CD4-positive, alpha-beta T cell (primary cell): Measurements from ENCODE around the gene DTX1. TPM values are rescaled to one million over a fixed set of nuclear protein-coding genes. Genes with fewer than 3 reads are reported as not detected.

Experiments used
- ATAC-seq: fragments of 200-7000 bp; cut with Tn5 transposase; one replicate; pipeline ENCODE4 v1.10.0; 2022; ENCODE audit warnings: mild to moderate bottlenecking; ENCODE audit not compliant: poor library complexity
- CTCF ChIA-PET: fragments of 350-600 bp; sonication (Branson Sonifier 250); formaldehyde crosslinking; loops from one replicate; lab custom pipeline; 2021; ENCODE audit warnings: antibody characterized with exemption, inconsistent platforms; lab: Charles Lee
- POLR2A ChIA-PET: fragments of 350-600 bp; sonication (Branson Sonifier 250); formaldehyde crosslinking; loops from one replicate; lab custom pipeline; 2021; ENCODE audit warnings: antibody characterized with exemption, inconsistent platforms; lab: Charles Lee
- DNase-seq, 14 experiments: peaks; one replicate each; pipeline ENCODE4 v3.0.0-alpha.2; 2013 to 2020; ENCODE audit warnings: mixed read lengths in 2 of 14
- H3K27ac ChIP-seq, 2 donors: one replicate each; pipeline versions ENCODE4 v1.5.1 to v1.7.0; 2013; ENCODE audit warnings: low read length in 2 of 2, low read depth in 1 of 2, mild to moderate bottlenecking in 1 of 2
- H3K27me3 ChIP-seq, 2 experiments: 1 replicate in 1 of 2; 2 replicates in 1 of 2; pipeline versions ENCODE4 v1.6.1 to v1.7.0; 2013; ENCODE audit warnings: low read length in 2 of 2, control low read depth in 1 of 2, mild to moderate bottlenecking in 1 of 2, moderate library complexity in 1 of 2; ENCODE audit not compliant: insufficient read depth in 2 of 2, control insufficient read depth in 1 of 2
- H3K36me3 ChIP-seq: one replicate; pipeline ENCODE4 v1.6.1; 2013; ENCODE audit warnings: low read length, control low read depth; ENCODE audit not compliant: insufficient read depth
- H3K4me1 ChIP-seq: one replicate; pipeline ENCODE4 v1.6.1; 2013; ENCODE audit warnings: low read length, control low read depth; ENCODE audit not compliant: insufficient read depth
- H3K4me3 ChIP-seq: one replicate; pipeline ENCODE4 v1.5.1; 2013; ENCODE audit warnings: mild to moderate bottlenecking, low read length, moderate library complexity
- H3K9me3 ChIP-seq, 2 experiments: 1 replicate in 1 of 2; 2 replicates in 1 of 2; pipeline versions ENCODE4 v1.6.1 to v1.7.0; 2013; ENCODE audit warnings: low read length in 2 of 2, mild to moderate bottlenecking in 2 of 2, control low read depth in 1 of 2, moderate library complexity in 1 of 2; ENCODE audit not compliant: control insufficient read depth in 1 of 2, insufficient read depth in 1 of 2
- H3K27ac Mint-ChIP-seq: one replicate; pipeline ENCODE4 v1.8.0; 2020; ENCODE audit warnings: mixed read lengths
- H3K27me3 Mint-ChIP-seq: one replicate; pipeline ENCODE4 v1.8.0; 2021; ENCODE audit warnings: mixed read lengths
- H3K36me3 Mint-ChIP-seq: one replicate; pipeline ENCODE4 v1.8.0; 2021; ENCODE audit warnings: low read depth, mixed read lengths
- H3K4me1 Mint-ChIP-seq: one replicate; pipeline ENCODE4 v1.8.0; 2021; ENCODE audit warnings: low read depth, mixed read lengths
- H3K4me3 Mint-ChIP-seq: one replicate; pipeline ENCODE4 v1.8.0; 2020; ENCODE audit warnings: mild to moderate bottlenecking, mixed read lengths
- H3K9me3 Mint-ChIP-seq: one replicate; pipeline ENCODE4 v1.8.0; 2020; ENCODE audit warnings: mixed read lengths
- CTCF ChIP-seq: fragments of 200-600 bp; IDR thresholded peaks from one replicate; pipeline ENCODE4 v1.8.0; 2022; ENCODE audit warnings: antibody characterized with exemption, mild to moderate bottlenecking
- intact Hi-C, 2 experiments: fragments of 100-400 bp; cut with DNase I in 1 of 2; cut with micrococcal nuclease in 1 of 2; formaldehyde crosslinking; loops; one replicate each; pipeline versions ENCODE4 v1.15.1 to v1.9.0; 2023 to 2025; cut with DNase I, micrococcal nuclease
- total RNA-seq, 174 experiments: library from RNA in 2 of 174; stranded (reverse) in 2 of 174; gene quantifications; one replicate each; pipeline ENCODE4 v1.2.3 and lab custom pipeline; 2021 to 2026

DTX1 gene
- total RNA-seq, 2 experiments from 2014 or later, result 14.0 to 14.2 TPM

GRCh38 chr12:113095405-113095804 lies 38.9 kb downstream of the DTX1 start:
- ATAC-seq, result no peak

GRCh38 chr12:113096675-113097461 lies 40.3 kb downstream of the DTX1 start:
- no peak overlapping the region for H3K27ac Mint-ChIP-seq
- DNase-seq, result no peak
- H3K27me3 ChIP-seq, result no peaks in the 10 kb centered on the region
- H3K36me3 Mint-ChIP-seq, result peaks cover 18% of the 10 kb centered on the region
- no peak overlapping the region for H3K27ac ChIP-seq
- H3K9me3 Mint-ChIP-seq, result no peaks in the 10 kb centered on the region
- H3K4me1 ChIP-seq, result peaks cover 49% of the 10 kb centered on the region
- H3K4me3 ChIP-seq, result no peak overlapping the region
- no peaks in the 10 kb centered on the region for H3K9me3 ChIP-seq
- no peaks in the 10 kb centered on the region for H3K27me3 Mint-ChIP-seq
- peaks cover 45% of the 10 kb centered on the region for H3K4me1 Mint-ChIP-seq
- intact Hi-C loops, result loop anchor here in 1 of 2 experiments (5.0 kb wide), 3 partner anchors 55 to 195 kb away; no protein-coding TSS in a partner anchor
- ChIA-PET CTCF (no interaction called here), POLR2A (no interaction called here)
- no peak for TF ChIP-seq CTCF
- H3K4me3 Mint-ChIP-seq, result no peak overlapping the region
- ATAC-seq, result no peak
- H3K36me3 ChIP-seq, result peaks cover 10% of the 10 kb centered on the region

More at GRCh38 chr12:113095405-113095804, 38.9 kb downstream of the DTX1 start:
- Mint-ChIP-seq H3K27me3 (no peaks in the 10 kb centered on the region), H3K4me1 (peaks cover 59% of the 10 kb centered on the region), H3K9me3 (no peaks in the 10 kb centered on the region), H3K36me3 (peaks cover 21% of the 10 kb centered on the region), H3K4me3 (no peak overlapping the region), H3K27ac (no peak overlapping the region)
- no peak for DNase-seq
- ChIA-PET POLR2A (no interaction called here), CTCF (no interaction called here)
- intact Hi-C loops, result loop anchor here in 1 of 2 experiments (5.0 kb wide), 3 partner anchors 57 to 193 kb away; no protein-coding TSS in a partner anchor
- Histone ChIP-seq H3K36me3 (peaks cover 10% of the 10 kb centered on the region), H3K4me3 (no peak overlapping the region), H3K27ac (no peak overlapping the region), H3K27me3 (no peaks in the 10 kb centered on the region), H3K4me1 (peaks cover 64% of the 10 kb centered on the region), H3K9me3 (no peaks in the 10 kb centered on the region)
- TF ChIP-seq CTCF, result no peak

- ChIA-PET POLR2A (no interaction called here), CTCF (interaction anchor here (0.6 to 1.5 kb wide), 4 partner anchors 9 to 105 kb away, joined by 3 to 4 read pairs (median 4); no protein-coding TSS in a partner anchor)
- H3K4me3 ChIP-seq, result no peak overlapping the region
- Mint-ChIP-seq H3K27me3 (no peaks in the 10 kb centered on the region), H3K4me1 (peaks cover 40% of the 10 kb centered on the region), H3K4me3 (no peak overlapping the region), H3K27ac (peak overlapping the region; percentile 45), H3K9me3 (no peaks in the 10 kb centered on the region), H3K36me3 (peaks cover 8% of the 10 kb centered on the region)
- H3K36me3 ChIP-seq, result peaks cover 10% of the 10 kb centered on the region
- DNase-seq, result no peak
- H3K27ac ChIP-seq, result no peak overlapping the region
- no peaks in the 10 kb centered on the region for H3K27me3 ChIP-seq
- TF ChIP-seq CTCF, result no peak
- intact Hi-C loops, result loop anchor here (1.0 to 5.0 kb wide), 4 partner anchors 50 to 196 kb away; no protein-coding TSS in a partner anchor
- peaks cover 42% of the 10 kb centered on the region for H3K4me1 ChIP-seq
- H3K9me3 ChIP-seq, result no peaks in the 10 kb centered on the region
- ATAC-seq, result peak; percentile 26
Measured at GRCh38 chr12:113097716-113098440, 41.3 kb downstream of the DTX1 start.
